Hepatic stellate cell (primary cell): ENCODE measurements around the gene LONP1.

Experiments
- DNase-seq: peaks from one replicate; pipeline ENCODE4 v3.0.0; 2011; ENCODE audit warnings: low spot score

The LONP1 gene

GRCh38 chr19:5678071-5678718, 41.8 kb downstream of the LONP1 start:
- DNase-seq = no peak

GRCh38 chr19:5677580-5677979, 42.4 kb downstream of the LONP1 start:
- no peak for DNase-seq

- DNase-seq = no peak
Measured at GRCh38 chr19:5677136-5677535, 42.8 kb downstream of the LONP1 start.

GRCh38 chr19:5676772-5677105, 43.2 kb downstream of the LONP1 start:
- DNase-seq = no peak

GRCh38 chr19:5676105-5676771, 43.7 kb downstream of the LONP1 start:
- DNase-seq = no peak

- DNase-seq = no peak
Measured at GRCh38 chr19:5674714-5675113, 45.2 kb downstream of the LONP1 start.

- no peak for DNase-seq
Measured at GRCh38 chr19:5673752-5674151, 46.2 kb downstream of the LONP1 start.

GRCh38 chr19:5672708-5673459, 47.1 kb downstream of the LONP1 start:
- no peak for DNase-seq

GRCh38 chr19:5671600-5671999, 48.3 kb downstream of the LONP1 start:
- no peak for DNase-seq

GRCh38 chr19:5669212-5669611, 50.7 kb downstream of the LONP1 start:
- no peak for DNase-seq

GRCh38 chr19:5667751-5668271, 52.1 kb downstream of the LONP1 start:
- no peak for DNase-seq

GRCh38 chr19:5666921-5667610, 52.9 kb downstream of the LONP1 start:
- no peak for DNase-seq

- DNase-seq = peak; percentile 78
Measured at GRCh38 chr19:5665781-5666513, 54.0 kb downstream of the LONP1 start.

GRCh38 chr19:5664515-5664914, 55.4 kb downstream of the LONP1 start:
- no peak for DNase-seq

GRCh38 chr19:5663904-5664303, 56.0 kb downstream of the LONP1 start:
- DNase-seq = no peak

GRCh38 chr19:5661483-5661882, 58.5 kb downstream of the LONP1 start:
- DNase-seq = no peak

GRCh38 chr19:5655412-5655811, 64.5 kb downstream of the LONP1 start:
- DNase-seq = no peak

- no peak for DNase-seq
Measured at GRCh38 chr19:5654931-5655330, 65.0 kb downstream of the LONP1 start.

GRCh38 chr19:5652261-5652660, 67.7 kb downstream of the LONP1 start:
- DNase-seq = no peak

- DNase-seq = no peak
Measured at GRCh38 chr19:5651361-5651760, 68.6 kb downstream of the LONP1 start.

- no peak for DNase-seq
Measured at GRCh38 chr19:5648464-5648863, 71.5 kb downstream of the LONP1 start.

GRCh38 chr19:5646703-5647102, 73.2 kb downstream of the LONP1 start:
- DNase-seq = no peak
